AG04450 (cell line): Measurements from ENCODE around the gene HADHB. TPM values are rescaled to one million over a fixed set of nuclear protein-coding genes. Genes with fewer than 3 reads are reported as not detected.

Experiments used
- CTCF ChIA-PET: fragments of 300-600, 350-600 bp; formaldehyde crosslinking; extraction: SDS; loops from one replicate; lab custom pipeline; 2022; ENCODE audit warnings: antibody characterized with exemption, inconsistent platforms; lab: Charles Lee
- POLR2A ChIA-PET: fragments of 350-600 bp; formaldehyde crosslinking; extraction: SDS; loops from one replicate; lab custom pipeline; 2021; ENCODE audit warnings: antibody characterized with exemption, inconsistent platforms; lab: Yijun Ruan, JAX
- DNase-seq: peaks from one replicate; pipeline ENCODE4 v3.0.0-alpha.2; 2011; ENCODE audit warnings: low read depth, low spot score
- H3K27ac ChIP-seq: one replicate; pipeline ENCODE4 v1.5.1; 2012; ENCODE audit warnings: low read depth, low read length, control low read depth
- H3K27me3 ChIP-seq: one replicate; pipeline ENCODE4 v1.6.0; 2012; ENCODE audit warnings: low read length; ENCODE audit not compliant: control insufficient read depth, insufficient read depth
- H3K4me3 ChIP-seq: 2 replicates; pipeline ENCODE4 v1.5.1; 2011; ENCODE audit warnings: mild to moderate bottlenecking, low read depth, low read length, control low read depth
- H3K9me3 ChIP-seq: 2 replicates; pipeline ENCODE4 v1.5.1; 2012; ENCODE audit warnings: low read length; ENCODE audit not compliant: control insufficient read depth, insufficient read depth
- polyA plus RNA-seq: library from polyadenylated mRNA; depleted of rRNA; stranded (reverse); fragments of >200 nt; gene quantifications from 2 replicates; pipeline ENCODE4 v1.2.3, GENCODE V29; 2011
- TF ChIP-seq, protein P1 (sequence below): IDR thresholded peaks from 2 replicates; pipeline ENCODE4 v1.5.1; 2011; ENCODE audit warnings: low read depth, low read length, control low read depth, inconsistent platforms

HADHB gene
- polyA plus RNA-seq, 1 experiment, result 162 TPM

DNA sequence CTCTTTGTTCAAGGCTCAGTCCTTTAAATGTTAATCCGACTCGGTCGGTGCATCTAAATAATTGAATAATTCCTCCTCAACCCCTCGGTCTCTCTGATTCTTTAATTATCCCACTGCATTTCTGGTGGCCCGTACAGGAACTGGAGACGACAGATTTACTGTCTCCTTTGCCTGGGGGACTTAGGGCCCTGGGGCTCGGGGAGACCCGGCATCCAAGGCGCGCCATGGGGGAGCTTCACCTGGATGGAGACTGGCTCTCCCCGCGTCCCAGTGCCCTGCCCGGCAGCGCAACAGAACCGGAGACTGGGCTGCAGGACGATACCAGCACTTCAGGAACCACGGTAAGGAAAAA is 53.5 kb downstream of the HADHB start:
- Histone ChIP-seq H3K9me3 (no peaks in the 10 kb centered on the region), H3K4me3 (no peak overlapping the region), H3K27me3 (no peaks in the 10 kb centered on the region), H3K27ac (no peak overlapping the region)
- ChIA-PET CTCF (no interaction called here), POLR2A (no interaction called here)
- DNase-seq, result no peak
- TF ChIP-seq, protein P1, sequence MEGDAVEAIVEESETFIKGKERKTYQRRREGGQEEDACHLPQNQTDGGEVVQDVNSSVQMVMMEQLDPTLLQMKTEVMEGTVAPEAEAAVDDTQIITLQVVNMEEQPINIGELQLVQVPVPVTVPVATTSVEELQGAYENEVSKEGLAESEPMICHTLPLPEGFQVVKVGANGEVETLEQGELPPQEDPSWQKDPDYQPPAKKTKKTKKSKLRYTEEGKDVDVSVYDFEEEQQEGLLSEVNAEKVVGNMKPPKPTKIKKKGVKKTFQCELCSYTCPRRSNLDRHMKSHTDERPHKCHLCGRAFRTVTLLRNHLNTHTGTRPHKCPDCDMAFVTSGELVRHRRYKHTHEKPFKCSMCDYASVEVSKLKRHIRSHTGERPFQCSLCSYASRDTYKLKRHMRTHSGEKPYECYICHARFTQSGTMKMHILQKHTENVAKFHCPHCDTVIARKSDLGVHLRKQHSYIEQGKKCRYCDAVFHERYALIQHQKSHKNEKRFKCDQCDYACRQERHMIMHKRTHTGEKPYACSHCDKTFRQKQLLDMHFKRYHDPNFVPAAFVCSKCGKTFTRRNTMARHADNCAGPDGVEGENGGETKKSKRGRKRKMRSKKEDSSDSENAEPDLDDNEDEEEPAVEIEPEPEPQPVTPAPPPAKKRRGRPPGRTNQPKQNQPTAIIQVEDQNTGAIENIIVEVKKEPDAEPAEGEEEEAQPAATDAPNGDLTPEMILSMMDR, result no peak

DNA sequence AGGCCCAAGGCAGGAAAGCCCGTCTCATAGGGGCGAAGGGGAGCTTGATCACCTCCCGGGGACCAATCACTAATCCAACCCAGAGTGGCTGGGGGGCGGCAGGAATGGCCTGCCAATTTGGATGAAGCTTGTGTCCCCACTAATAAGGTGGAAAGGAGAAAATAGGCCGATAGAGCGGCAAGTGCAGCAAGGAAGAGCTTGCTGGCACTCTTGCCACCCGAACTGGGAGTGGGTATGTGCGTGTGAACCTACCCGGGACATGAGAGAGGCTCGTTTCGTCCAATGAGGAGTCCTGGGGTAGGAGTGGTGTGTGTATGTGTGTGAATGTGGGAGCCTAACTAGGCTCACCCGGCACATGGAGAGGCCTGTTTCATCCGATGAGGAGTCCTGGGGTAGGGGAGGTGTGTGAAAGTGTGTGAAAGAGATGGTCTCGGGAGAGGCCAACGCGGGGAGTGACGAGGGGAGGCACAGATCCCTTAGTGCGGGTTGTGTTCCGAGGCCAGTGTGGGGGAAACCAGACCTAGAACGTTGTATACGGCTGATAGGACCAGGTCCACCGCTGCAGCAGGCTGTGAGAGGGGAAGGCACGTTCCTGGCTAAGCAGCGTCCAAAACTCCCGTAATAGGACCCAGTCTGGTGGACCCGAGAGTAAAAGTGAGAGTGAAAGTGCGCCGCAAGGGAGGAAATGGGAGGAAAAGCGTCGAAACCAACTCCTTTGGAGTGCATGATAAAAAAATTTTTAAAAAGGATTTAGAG is 54.1 kb downstream of the HADHB start:
- TF ChIP-seq, protein P1, result no peak
- Histone ChIP-seq H3K27ac (peak overlapping the region; percentile 76), H3K27me3 (no peaks in the 10 kb centered on the region), H3K4me3 (peak overlapping the region; percentile 49), H3K9me3 (no peaks in the 10 kb centered on the region)
- POLR2A ChIA-PET, result interaction anchor here (1.6 to 1.8 kb wide), 2 partner anchors 52 to 55 kb away, joined by 4 to 10 read pairs; partner anchors contain the start of genes HADHA and HADHB
- CTCF ChIA-PET, result no interaction called here
- DNase-seq, result no peak

DNA sequence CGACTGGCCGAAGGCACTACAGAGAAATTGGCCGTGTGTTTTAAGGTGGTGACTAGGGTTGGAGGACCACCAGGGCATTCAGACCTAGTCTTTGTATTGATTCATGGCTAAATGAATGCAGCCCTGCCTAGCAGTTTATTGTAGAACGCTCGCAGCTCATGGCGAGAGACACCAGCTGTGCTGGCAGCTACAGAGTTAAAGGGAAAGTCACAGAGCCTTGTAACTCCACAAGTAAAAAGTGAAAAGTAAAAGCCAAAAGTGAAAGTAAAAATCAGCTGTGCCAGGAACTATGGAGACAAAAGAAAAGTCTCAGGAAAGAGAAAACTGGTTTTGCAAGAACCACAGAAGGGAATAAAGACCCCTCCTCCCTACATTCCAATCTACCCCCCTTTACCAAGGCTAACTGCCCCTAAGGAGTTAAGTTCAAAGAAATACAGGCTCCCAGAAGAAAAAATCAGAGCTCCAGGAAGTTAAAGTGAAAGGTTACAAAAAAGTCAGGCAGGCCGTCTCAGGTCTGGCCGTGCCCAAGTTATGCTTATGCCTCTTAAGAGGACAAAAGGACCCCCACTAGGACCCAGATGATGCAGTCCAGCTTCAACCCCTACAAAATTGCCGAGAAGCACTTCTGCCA is 54.8 kb downstream of the HADHB start:
- TF ChIP-seq, protein P1, result no peak
- ChIA-PET POLR2A (interaction anchor here (1.0 to 1.8 kb wide), 3 partner anchors 27 to 55 kb away, joined by 3 to 10 read pairs (median 4); partner anchors contain the start of genes HADHA and HADHB), CTCF (interaction anchor here (1.5 kb wide), 1 partner anchor 30 kb away, joined by 6 read pairs; no protein-coding TSS in a partner anchor)
- no peaks in the 10 kb centered on the region for H3K27me3 ChIP-seq
- H3K4me3 ChIP-seq, result peak overlapping the region; percentile 49
- H3K9me3 ChIP-seq, result no peaks in the 10 kb centered on the region
- no peak for DNase-seq
- peak overlapping the region; percentile 76 for H3K27ac ChIP-seq

DNA sequence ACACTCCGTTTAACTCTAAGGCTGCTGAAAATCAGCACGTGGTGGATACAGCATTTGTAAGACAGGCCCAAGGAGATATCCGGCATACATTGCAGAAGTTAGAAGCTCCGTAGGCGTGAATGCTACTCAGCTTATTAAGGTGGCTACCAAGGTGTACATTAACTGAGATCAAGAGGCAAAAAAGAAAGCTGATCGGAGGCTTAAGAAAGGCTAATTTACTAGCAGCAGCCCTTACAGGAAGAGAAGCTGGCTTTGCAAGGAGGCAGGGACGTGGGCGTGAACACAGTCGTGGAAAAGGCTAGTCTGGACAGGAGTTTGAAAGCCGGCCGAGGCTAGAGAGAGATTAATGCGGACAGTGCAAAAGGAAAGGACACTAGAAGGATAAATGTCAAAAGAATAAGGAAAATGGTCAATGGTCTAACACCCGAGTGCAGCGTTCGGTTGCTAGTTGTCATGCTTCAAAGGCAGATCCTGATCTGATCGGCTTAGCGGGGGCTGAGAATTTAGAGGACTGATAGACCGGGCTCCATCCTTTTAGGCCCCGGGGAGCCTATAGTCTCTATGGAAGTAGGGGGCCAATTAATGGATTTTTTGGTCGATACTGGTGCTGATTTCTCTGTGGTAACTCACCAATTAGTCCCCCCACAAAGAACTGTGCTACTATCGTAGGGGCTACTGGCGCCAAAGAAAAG is 55.6 kb downstream of the HADHB start:
- peak overlapping the region; percentile 76 for H3K27ac ChIP-seq
- CTCF ChIA-PET, result interaction anchor here (1.5 kb wide), 1 partner anchor 29 kb away, joined by 6 read pairs; no protein-coding TSS in a partner anchor
- H3K4me3 ChIP-seq, result peak overlapping the region; percentile 11
- no peaks in the 10 kb centered on the region for H3K9me3 ChIP-seq
- TF ChIP-seq, protein P1, result no peak
- no peaks in the 10 kb centered on the region for H3K27me3 ChIP-seq
- DNase-seq, result no peak
- POLR2A ChIA-PET, result interaction anchor here (1.0 to 1.8 kb wide), 3 partner anchors 26 to 56 kb away, joined by 3 to 10 read pairs (median 4); partner anchors contain the start of genes HADHA and HADHB
